HG02588 (cell line): ENCODE results near the gene CNTN2.

Experiments used
- ATAC-seq: cut with Tn5 transposase; IDR thresholded peaks from one replicate; pipeline ENCODE4 v1.9.1; 2021; ENCODE audit warnings: mild to moderate bottlenecking, moderate library complexity; ENCODE audit not compliant: unreplicated experiment

The CNTN2 gene

GRCh38 chr1:205042911-205043806 lies at the start of gene CNTN2:
Gene CNTN2, plus strand, starts transcription at chr1:205043212. Its CDS starts 9,974 bp downstream, at chr1:205053186.
- no peak for ATAC-seq

GRCh38 chr1:204994086-204994862 lies 48.7 kb upstream of the CNTN2 start:
- no peak for ATAC-seq

GRCh38 chr1:204996981-204997380 lies 46.0 kb upstream of the CNTN2 start:
- ATAC-seq, result no peak

GRCh38 chr1:204997591-204998355 lies 45.2 kb upstream of the CNTN2 start:
- ATAC-seq, result no peak

GRCh38 chr1:205001162-205001561 lies 41.9 kb upstream of the CNTN2 start:
- ATAC-seq, result no peak

GRCh38 chr1:205002705-205003104 lies 40.3 kb upstream of the CNTN2 start:
- ATAC-seq, result no peak

- ATAC-seq, result no peak
Observed at GRCh38 chr1:205003358-205004131, 39.5 kb upstream of the CNTN2 start.

GRCh38 chr1:205004351-205004750 lies 38.7 kb upstream of the CNTN2 start:
- ATAC-seq, result no peak

- ATAC-seq, result no peak
Observed at GRCh38 chr1:205008896-205009295, 34.1 kb upstream of the CNTN2 start.

GRCh38 chr1:205009670-205010069 lies 33.3 kb upstream of the CNTN2 start:
- no peak for ATAC-seq

- no peak for ATAC-seq
Observed at GRCh38 chr1:205012391-205013140, 30.4 kb upstream of the CNTN2 start.

GRCh38 chr1:205013683-205014367 lies 29.2 kb upstream of the CNTN2 start:
- no peak for ATAC-seq

GRCh38 chr1:205014783-205015182 lies 28.2 kb upstream of the CNTN2 start:
- no peak for ATAC-seq

- no peak for ATAC-seq
Observed at GRCh38 chr1:205015241-205015640, 27.8 kb upstream of the CNTN2 start.

GRCh38 chr1:205016075-205016474 lies 26.9 kb upstream of the CNTN2 start:
- no peak for ATAC-seq

- ATAC-seq, result no peak
Observed at GRCh38 chr1:205016584-205016983, 26.4 kb upstream of the CNTN2 start.

GRCh38 chr1:205017001-205017400 lies 26.0 kb upstream of the CNTN2 start:
- ATAC-seq, result no peak

GRCh38 chr1:205017766-205018165 lies 25.2 kb upstream of the CNTN2 start:
- ATAC-seq, result no peak

GRCh38 chr1:205018381-205018780 lies 24.6 kb upstream of the CNTN2 start:
- ATAC-seq, result no peak
